HG03575 (cell line): ENCODE measurements around the gene GPR34.
"Not testable (repeated sequence)": the region's sequence is repeated elsewhere in the genome, so short reads cannot be mapped to it uniquely, and the experiment has no call there.

Experiments used
- ATAC-seq: cut with Tn5 transposase; IDR thresholded peaks from one replicate; pipeline ENCODE4 v1.9.1; 2021; ENCODE audit not compliant: unreplicated experiment, insufficient number of reproducible peaks, low FRiP score; ENCODE audit errors: extremely low read depth

GPR34 gene

GRCh38 chrX:41688156-41688555 lies 617 bp upstream of the GPR34 start:
- ATAC-seq, result no peak

- ATAC-seq, result no peak
Measured at GRCh38 chrX:41689711-41690110, 938 bp downstream of the GPR34 start.

DNA sequence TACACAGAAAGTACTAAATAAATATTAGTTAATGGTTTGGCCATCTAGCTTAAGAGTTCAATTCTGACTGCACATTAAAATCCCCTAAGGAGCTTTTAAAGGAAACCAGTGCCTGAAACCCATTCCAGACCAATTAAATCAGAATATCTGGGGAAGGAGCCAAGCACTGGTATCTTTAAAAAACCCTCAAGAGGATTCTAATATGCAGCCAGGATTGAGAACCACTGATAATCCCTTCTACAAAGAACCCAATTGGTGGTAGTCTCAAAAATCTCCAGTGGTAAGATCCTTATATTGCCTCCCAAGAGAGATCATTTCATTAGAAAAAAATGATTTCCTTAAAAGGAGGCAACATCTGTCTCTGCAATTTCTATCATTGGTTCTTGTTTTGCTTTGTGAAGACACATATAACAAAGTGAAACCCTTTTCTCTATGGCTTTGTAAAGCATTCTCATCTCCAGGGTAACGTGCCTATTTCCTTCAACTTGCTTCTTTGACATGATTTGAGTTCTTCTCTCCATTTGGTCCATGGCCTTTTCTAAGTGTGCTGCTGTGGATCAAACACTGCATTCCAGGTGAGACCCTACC lies 3.5 kb downstream of the GPR34 start:
- no peak for ATAC-seq

GRCh38 chrX:41693024-41693423 lies 4.3 kb downstream of the GPR34 start:
- no peak for ATAC-seq

DNA sequence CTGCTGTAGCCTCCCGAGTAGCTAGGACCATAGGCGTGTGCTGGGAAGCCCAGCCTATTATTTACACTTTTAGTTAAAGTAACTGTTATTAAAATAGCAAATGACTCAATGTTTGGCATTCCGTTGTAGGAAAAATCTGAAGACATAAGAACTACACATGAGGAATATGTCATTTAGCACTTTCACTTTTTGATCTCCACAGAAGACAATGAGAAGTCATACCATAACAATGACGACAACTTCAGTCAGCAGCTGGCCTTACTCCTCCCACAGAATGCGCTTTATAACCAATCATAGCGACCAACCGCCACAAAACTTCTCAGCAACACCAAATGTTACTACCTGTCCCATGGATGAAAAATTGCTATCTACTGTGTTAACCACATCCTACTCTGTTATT lies 6.7 kb downstream of the GPR34 start:
- ATAC-seq, result no peak

DNA sequence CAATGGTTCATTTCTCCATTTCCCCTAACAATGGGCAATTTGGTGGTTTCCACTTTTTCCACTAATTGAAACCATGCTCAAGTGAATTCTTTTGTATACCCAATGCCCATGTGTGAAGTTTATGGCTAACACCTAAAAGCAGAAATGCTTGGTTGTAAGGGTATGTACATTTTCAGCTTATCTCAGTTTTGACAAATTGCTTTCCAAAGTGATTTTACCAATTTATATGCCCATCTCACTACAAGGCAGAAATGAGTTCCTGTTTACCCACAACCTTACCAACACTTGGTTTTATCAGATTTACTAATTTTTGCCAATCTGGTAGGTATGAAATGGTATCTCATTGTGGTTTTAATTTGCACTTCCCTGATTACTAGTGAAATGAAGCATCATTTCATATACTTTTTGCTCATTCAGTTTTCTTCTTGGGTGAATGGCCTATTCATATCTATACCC lies 14.8 kb downstream of the GPR34 start:
- ATAC-seq, result no peak

DNA sequence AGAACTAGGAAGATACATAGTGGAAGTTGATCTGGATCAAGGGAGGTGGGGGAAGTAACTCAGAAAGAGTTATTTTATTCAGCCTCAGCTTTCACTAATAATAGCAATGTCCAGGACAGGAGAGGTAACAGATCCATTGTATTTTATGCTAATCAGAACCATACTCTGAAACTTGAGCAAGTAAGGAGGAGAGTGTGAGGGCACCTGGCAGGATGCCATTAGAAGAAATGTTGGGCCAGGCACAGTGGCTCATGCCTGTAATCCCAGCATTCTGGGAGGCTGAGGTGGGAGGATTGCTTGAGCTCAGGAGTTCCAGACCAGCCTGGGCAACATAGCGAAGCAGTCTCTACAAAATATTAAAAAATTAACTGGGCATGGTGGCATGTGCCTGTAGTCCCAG lies 16.3 kb downstream of the GPR34 start:
- no peak for ATAC-seq

GRCh38 chrX:41705680-41706374 lies 17.1 kb downstream of the GPR34 start:
- ATAC-seq, result peak; percentile 52

DNA sequence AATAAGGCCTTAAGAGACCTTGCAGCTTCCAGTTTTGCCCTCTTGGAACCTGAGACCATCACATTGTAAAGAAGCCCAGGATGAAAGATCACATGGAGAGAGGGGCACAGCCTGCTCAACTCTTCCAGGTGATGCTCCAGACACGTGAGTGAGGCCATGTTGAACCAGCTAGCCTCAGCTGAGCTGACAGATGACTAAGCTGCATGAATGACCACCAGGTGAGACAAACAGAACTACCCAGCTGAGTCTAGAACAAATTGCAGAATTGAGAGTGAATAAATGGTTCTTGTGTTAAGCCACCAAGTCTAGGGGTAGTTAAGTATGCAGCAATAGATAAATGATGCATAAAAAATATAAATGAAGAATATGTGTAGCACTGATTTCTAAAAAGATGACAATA lies 18.4 kb downstream of the GPR34 start:
- no peak for ATAC-seq

GRCh38 chrX:41708486-41708885 lies 19.7 kb downstream of the GPR34 start:
- no peak for ATAC-seq

DNA sequence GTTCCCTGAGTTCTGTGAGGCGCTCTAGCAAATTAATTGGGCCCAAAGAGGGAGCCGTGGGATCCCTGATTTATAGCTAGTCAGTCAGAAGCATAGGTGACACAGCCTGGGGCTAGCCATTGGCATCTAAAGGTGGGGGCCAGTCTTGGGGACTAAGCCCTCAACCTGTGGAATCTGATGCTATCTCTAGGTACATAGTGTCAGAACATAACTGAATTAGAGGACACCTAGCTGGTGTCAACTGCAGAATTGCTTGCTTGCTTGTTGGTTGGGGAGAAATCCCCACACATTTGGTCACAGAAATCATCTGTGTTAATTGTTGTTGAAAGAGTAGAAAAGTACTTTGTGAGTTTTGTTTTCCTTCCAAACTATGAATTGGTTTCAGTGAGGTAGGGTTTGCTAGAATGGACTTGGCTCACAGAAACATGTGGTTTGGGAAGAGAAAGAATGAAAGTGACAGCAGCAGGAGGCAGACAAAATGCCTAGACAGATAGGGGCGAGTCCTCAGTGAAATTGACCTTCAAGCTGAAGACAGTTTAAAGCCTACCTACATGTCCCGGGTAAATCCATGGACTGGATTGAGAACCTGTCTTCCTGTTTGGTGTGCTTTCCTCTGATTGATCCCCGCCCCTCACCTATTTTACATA lies 22.4 kb downstream of the GPR34 start:
- no peak for ATAC-seq

DNA sequence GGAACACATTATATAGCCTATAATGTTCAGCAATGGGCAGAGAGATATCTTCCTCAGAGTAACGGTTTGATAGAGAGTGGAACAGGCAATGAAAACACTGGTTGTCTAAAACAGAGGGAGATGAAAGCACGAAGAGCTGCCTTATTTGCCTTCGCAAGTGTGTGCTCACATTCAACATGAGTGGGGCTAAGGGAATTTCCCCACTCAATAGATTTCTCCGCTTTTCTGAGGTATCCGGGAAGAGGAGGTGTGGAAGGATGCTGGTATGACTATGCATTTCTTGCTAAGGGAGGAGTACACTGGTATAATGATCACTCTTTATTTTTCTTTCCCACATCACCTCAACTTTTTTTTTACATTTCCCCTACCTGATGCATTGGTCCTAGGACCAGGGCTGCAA lies 27.4 kb downstream of the GPR34 start:
- no peak for ATAC-seq

GRCh38 chrX:41716767-41717473 lies 28.1 kb downstream of the GPR34 start:
- no peak for ATAC-seq

DNA sequence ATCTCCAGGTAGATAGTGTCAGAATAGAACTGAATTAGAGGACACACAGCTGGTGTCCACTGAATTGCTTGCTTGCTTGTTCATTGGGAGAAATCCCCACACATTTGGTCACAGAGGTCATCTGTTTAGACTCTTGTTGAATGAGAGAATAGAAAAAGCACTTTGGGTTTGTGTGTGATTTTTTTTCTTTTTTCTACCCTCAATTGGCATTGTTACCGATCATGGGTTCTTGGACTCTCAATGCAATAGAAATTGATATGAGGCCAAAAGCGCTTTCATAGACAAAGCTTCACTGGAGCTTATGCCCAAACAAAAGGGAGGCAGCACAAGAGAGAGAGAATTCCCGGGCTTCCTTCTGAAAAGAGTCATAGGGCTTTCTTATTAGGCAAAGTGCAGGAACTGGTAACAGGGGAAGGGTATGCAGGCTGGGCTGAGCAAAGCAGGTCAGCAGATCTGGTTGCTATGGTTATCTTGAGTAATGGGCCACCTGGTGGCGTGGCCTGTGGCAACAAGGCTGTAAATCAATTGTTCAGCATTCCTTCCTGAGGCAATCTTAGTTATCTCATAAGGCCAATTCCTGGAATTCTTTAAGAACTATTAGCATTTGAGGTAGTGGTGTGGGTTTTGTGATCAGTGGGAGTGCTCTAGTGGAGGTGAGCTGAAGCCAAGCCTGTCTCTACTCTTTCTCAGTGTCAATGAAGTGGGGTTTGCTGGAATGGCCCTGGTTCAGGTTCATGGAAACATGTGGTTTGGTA lies 29.9 kb downstream of the GPR34 start:
- ATAC-seq, result no peak

DNA sequence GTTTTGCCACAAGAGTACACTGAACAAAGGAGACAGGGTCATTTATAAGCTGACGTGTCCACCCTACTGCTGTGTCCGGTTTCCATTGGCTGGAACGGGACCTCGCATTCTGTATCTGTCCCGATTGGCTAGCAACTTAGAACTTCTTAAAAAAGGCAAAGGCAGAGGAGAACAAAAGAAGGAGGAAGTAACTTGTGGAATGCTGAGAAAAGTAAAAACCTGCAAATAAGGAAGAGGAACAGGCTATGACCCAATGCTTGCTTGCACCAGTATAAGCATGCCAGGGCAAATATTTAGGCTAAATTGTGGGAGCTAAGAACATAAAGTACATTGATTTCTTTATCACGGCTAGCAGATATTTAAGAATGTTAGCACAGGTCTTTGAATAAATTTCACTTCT lies 30.8 kb downstream of the GPR34 start:
- not testable (repeated sequence) for ATAC-seq

- ATAC-seq, result peak; percentile 66
Measured at GRCh38 chrX:41720125-41720779, 31.5 kb downstream of the GPR34 start.

DNA sequence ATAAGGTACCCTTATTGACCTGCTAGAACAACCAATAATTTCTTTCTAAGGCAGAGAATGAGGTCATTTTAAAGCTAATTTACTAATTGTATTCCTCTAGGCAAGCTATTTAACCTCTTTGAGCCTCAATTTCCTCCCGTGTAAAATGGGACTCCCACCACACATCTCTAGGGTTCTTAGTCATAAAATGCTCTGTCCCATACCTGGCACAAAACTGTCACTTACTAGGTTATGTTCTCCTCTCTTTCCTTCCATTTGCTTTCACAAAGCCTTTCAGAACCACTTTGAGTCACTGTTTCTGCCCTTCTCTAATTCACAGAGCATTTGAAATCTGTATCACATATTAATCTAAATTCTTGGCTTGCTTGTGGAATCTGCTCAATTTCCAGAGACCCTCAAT lies 32.8 kb downstream of the GPR34 start:
- no peak for ATAC-seq

- no peak for ATAC-seq
Measured at GRCh38 chrX:41722214-41722613, 33.4 kb downstream of the GPR34 start.
